Measurements from ENCODE around the gene SCAMP3.

DNA sequence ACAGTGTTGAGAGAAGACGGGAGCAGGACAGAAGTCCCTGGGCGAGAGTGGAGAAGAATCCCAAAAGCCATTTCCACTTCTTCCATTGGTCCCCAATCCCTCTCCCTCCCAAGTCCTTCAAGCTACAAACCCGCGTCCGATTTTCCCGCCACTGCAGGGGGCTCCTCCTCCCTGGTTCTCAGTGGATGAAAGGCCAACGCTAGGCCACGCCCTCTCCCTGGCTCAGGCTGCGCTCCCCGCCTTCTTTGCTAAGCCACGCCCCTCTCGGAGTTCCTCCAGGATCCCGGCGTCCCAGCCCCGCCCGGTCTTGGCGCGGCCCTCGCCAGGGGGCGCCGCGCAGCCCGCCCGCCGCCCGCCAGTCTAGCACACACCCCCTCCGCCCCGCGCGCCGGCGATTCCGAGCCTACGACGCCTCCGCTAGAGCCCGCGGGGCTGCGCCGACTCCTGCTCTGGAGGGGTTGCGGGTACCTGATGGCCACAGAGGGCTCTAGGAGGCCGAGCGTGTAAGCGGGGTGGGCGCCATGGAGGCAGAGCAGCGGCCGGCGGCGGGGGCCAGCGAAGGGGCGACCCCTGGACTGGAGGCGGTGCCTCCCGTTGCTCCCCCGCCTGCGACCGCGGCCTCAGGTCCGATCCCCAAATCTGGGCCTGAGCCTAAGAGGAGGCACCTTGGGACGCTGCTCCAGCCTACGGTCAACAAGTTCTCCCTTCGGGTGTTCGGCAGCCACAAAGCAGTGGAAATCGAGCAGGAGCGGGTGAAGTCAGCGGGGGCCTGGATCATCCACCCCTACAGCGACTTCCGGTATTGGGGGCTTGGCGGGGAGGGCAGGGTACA, 15.1 kb upstream of the SCAMP3 start, which contains the start of gene HCN3:
- TF ChIP-seq POLR2AphosphoS5 (IDR thresholded peaks at IDR 0.05) (peak; percentile 88), MXI1 (conservative IDR thresholded peaks at IDR 0.05; ENCODE audit: poor library complexity, severe bottlenecking) (peak; percentile 78), REST (IDR thresholded peaks at IDR 0.05; ENCODE audit: borderline replicate concordance) (peak; percentile 65), TAF1 (IDR thresholded peaks at IDR 0.05; ENCODE audit: low read depth) (peak; percentile 54), EP300 (conservative IDR thresholded peaks at IDR 0.05; ENCODE audit: poor library complexity, severe bottlenecking) (peak; percentile 14)
- TF ChIP-seq, protein P1, sequence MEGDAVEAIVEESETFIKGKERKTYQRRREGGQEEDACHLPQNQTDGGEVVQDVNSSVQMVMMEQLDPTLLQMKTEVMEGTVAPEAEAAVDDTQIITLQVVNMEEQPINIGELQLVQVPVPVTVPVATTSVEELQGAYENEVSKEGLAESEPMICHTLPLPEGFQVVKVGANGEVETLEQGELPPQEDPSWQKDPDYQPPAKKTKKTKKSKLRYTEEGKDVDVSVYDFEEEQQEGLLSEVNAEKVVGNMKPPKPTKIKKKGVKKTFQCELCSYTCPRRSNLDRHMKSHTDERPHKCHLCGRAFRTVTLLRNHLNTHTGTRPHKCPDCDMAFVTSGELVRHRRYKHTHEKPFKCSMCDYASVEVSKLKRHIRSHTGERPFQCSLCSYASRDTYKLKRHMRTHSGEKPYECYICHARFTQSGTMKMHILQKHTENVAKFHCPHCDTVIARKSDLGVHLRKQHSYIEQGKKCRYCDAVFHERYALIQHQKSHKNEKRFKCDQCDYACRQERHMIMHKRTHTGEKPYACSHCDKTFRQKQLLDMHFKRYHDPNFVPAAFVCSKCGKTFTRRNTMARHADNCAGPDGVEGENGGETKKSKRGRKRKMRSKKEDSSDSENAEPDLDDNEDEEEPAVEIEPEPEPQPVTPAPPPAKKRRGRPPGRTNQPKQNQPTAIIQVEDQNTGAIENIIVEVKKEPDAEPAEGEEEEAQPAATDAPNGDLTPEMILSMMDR (IDR thresholded peaks at IDR 0.05; ENCODE audit: poor library complexity, severe bottlenecking): peak; percentile 89
